H4 (cell line): ENCODE results near the gene CPEB4. TPM values are rescaled to one million over a fixed set of nuclear protein-coding genes. Genes with fewer than 3 reads are reported as not detected.
A peak's percentile ranks its signal among the peaks of the same experiment; 100 is the strongest.

ENCODE experiments used
- DNase-seq: peaks from one replicate; pipeline ENCODE4 v3.0.0-alpha.2; 2015; ENCODE audit warnings: low spot score
- total RNA-seq: library from RNA; depleted of rRNA; stranded (reverse); fragments of >200 nt; shearing (Covaris generic); gene quantifications from 2 replicates; pipeline ENCODE4 v1.2.3, GENCODE V29; 2014; rRNA removed

CPEB4 gene
- total RNA-seq, 1 experiment from 2014 or later, result 6.2 TPM

DNA sequence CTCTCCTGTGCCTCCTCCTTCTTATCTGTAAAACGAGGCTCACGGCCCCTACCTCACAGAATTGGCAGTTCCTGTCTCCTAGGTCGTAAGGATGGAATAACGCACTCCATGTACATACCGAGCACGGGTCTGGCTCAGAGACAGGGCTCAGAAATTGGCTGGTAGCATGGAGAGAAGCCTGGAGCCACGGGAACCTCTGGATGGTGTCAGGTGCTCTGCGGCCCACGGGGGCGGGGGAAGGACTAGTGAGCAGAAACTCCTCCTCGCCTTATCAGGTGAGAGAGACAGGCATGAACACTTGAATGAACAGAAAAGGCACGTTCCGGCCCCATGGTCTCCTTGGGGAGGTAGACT, 85.4 kb downstream of the CPEB4 start:
- DNase-seq, result no peak

DNA sequence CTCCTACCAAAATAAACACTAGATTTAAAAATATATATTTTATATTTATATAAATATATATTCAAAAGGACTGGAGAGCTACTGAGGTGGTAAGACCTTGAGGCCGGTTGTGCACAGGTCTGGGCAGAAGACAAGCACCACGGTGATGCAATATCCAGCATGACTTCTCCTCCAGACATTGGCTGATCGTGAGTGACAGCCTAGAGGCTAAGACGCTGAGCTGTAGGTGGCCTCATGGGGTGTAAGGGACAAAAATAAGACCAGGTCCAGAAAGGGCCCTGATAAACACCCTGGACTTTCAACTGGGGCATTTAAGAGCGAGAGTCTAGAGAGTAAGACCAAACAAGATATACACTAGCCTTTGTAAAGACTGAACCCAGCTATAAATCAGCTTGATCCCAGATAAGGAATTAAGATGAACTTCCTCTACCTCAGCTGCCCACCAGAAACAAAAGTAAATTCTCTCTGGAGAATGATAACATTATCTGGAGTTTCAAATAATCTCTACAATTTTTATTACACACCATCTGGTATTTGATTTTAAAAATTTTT, 86.6 kb downstream of the CPEB4 start:
- DNase-seq, result no peak

DNA sequence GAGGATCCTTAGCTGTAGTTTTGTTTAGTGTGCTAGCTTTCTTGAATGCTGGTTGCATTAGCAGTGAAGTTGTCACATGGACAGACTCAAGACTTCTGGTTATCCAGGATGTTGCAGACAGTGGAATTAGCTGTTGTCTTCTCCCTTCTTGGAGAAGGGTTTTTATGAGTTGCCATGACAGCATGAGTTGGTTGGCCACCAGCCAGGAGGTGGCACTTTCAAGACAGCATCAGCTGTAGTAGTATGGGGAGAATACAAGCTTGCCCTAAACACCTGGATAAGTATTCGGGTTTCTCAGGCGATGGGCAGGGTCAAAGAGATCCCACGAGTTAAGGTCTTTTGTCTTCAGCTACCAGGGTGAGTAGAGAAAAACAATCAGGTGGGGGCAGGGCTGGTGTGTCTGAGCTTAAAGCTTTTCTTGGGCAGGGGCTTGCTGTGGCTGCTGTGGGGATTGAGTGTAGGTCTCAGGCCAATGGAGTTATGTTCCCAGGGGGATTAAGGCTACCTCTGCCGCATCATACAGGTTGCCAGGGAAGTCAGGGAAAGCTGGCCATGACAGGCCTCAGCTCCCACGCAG, 93.1 kb downstream of the CPEB4 start:
- no peak for DNase-seq

DNA sequence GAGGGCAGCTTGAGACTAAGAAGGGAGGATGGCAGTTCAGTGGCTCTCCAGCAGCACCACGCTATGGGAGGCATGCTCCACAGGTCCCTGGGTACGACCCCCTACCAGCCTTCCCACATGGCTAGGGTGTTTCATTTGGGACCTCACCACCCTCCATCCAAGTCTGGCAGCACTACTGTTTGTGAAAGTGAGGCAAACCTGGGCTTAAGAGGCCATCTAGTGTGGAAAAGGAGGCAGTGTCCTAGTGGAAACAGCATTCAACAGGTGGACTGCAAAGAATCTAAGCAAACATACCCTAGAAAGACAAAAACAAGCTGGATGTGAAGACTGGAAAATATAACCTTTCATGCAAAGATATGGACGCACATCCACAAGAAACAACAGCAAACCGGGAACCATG, 96.1 kb downstream of the CPEB4 start:
- peak; percentile 42 for DNase-seq

DNA sequence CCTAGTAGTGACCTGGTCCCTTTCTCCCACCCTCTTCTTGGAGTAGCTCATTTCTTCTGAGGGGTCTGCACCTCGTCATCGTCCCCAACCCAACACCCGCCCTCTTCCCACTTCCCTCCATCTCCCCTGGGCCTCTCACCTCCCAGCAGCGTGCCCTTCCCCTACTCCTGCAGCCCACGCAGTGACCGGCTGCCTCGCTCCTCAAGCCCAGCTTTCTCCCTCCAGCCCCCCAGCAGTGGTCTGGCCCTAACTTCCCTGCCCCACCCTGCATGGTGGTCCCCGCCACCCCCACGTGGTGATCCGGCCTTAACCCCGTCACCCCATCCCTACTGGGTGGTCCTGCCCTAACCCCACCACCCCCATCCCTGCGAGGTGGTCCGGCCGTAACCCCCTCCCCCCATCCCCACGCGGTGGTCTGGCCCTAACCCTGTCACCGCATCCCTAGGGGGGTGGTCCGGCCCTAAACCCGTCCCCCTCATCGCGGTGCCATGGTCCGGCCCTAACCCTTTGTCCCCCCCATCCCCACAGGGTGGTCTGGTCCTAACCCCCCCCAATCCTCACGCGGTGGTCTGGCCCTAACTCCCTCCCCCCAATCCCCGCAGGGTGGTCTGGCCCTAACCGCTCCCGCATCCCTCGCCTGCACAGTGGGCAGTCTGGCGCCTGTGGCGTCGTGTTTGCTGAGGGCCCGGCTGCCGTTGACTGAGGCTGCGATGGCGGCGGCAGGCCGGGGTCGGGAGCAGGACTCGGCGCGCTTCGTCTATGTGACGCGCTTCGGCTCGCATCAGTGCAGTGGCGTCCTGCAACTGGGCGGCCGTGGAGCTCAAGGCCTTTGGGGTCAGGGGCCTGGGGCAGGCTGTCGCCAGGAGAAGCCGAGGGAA, 100.6 kb downstream of the CPEB4 start, which contains the start of gene C5orf47:
C5orf47 (plus strand) TSS at position 617 of the 878 bp plus-strand sequence; CDS start at position 711, 94 bp downstream.
- no peak for DNase-seq

DNA sequence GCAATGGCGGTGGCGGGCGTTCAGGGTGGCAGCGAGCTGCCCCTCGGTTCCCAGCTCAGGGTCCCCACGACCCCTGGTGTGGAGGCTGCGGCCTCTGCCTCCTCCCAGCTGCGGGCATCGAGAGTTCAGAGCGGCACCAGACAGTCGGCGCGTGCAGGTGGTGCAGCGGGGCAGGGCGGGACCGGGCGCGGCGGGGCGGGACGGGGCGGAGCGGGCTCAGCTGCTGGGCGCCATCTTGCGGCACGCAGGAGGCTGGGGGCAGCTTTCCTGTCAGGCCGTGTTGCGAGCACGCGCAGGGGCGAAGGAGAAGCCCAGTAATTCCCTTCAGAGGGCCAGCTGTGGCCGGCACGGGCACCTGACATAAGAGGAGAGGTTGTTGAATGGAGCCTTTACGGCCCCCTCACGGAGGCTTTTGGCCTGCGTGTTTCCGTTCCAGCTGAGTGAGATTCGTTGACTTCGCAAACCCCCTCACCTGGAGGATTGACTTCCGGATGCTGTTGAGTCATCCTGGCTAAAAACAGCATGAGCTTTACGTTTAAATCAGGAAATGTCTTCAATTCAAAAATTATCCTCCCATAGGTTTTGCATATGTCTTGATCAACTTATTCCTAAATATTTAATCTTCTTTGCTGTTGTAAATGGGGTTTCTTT, 101.4 kb downstream of the CPEB4 start:
- no peak for DNase-seq

DNA sequence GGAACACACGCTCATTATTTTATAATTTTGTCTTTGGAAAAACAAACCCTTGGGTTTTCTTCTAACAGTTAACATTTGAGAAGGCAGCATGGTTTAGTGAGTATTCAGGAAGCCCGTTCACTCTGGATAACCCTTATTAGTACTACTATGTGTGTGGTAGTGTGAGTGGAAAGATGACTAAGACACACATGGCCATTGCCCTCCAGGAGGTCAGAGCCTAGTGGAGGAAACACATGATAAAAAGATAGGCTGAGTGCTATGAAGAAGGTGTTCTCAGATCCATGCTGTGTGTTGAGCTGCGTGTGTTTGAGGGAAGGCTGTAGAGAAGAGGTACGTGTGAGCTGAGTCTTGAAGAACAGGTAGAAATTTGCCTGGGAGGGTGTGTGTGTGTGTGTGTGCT, 109.2 kb downstream of the CPEB4 start:
- no peak for DNase-seq

DNA sequence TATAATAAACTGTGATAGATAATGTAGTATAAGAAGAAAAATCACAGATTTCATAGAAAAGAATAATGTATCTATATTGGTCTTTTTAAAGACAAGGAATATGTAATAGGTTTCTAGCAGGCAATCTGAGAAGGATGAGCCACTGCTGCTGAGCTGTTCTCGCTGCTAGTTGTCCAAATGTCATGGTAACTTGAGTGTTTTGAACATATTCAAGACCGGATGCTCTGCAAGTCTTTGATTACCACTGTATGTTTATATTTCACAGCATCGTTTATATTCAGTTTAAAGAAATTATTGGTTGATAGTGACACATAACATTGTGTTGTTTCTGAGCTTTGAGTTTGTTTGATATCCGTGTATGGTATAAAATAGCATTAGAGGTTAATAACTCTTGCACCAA, 110.4 kb downstream of the CPEB4 start:
- no peak for DNase-seq

DNA sequence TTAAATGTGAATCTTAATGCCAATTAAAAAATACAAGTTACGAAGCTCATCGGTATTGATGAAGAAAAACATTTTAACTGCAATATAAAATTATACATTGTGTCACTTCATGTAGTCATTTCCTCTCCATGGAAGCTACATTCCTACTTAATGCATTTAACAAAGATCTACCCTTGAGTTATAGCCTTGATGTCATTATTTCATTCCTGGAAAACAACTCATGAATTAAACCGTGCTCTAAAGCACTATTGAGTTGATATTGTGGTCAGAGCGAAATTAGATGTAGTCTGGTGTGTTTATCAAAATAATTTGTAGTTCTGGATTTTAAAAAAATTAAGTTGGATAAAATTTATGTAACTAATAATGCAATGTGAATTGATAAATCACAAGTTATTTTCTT, 111.9 kb downstream of the CPEB4 start:
- no peak for DNase-seq

DNA sequence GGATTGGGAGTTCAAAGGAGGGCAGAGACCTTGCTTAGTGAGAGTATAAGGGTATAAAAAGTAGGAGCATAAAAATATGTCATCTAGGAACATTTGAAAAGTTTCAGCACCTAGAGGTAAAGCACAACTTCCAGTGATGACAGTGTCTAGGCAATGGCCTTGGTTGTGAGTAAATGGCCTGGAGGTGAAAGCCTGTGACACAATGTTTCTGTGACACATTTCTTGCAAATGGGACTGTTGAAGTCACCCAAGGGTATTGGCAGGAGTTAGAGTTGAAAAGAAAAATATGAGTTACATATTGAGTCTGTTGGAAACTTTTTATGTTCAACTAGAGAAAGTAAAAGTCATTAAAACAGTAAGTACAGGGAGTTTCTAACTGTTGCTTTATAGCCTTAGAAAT, 115.6 kb downstream of the CPEB4 start:
- DNase-seq, result no peak

DNA sequence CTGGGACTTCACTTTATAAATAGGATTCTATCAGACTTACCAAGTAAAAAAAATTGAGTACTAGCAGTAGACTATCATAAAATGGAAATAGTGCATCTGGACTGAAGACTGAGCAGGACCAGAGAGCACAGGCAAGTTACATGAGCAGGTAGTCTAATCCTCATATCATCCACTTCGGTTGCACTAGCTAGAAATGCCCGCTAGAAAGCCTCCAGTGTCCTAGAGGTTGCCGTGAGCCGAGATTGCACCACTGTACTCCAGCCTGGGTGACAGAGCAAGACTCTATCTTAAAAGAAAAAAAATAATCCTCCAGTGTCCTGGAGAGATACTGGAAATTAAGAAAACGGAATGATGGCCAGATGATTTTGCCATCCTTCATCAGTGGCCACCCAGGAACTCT, 120.8 kb downstream of the CPEB4 start:
- no peak for DNase-seq

DNA sequence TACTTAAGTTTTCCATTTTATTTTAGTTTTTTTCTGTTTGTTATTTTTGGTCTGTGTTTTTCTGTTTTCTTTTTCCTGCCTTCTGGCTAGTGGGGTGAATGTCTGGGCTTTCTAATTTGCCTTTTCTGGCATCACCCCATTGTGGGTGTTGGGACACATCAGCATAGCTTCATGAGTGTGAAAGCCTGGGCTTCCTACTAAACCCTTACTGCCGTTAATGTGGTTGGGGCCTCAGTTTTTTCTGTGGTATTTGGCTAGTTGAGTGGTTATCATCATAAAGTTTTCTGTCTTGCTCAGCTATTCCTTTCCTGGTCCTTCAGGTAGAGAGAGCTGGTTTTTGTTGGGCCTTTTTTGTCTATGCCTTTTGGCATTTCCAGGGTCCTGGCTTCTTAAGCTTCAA, 122.2 kb downstream of the CPEB4 start:
- DNase-seq, result no peak

DNA sequence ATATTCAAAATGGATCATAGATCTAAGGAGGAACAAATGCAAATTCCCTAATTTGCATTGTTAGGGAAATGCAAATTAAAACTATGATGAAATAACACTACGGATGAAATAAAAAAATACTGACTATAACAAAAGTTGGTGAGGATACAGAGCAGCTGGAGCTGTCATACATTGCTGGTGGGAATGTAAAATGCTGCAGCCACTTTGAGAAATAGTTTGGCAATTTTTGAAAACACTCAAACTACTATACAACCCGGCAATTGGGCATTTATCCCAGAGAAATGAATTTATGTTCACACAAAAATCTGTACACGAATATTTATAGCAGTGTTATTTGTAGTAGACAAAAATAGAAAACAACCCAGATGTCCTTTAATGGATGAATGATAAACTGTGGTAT, 123.3 kb downstream of the CPEB4 start:
- DNase-seq, result no peak

Other genes with a start within 250 kb of the CPEB4 start
- not detected in 2 replicates for gene C5orf47, start 100.8 kb downstream of the CPEB4 start, total RNA-seq
- not detected in 2 replicates for gene NSG2, start 157.4 kb downstream of the CPEB4 start, total RNA-seq